Measurements from ENCODE around the gene CNTNAP2.

GRCh38 chr7:146503844-146504243 lies 387.2 kb downstream of the CNTNAP2 start:
- no peak for TF ChIP-seq HDAC1 (CRISPR knock-in tag; IDR thresholded peaks at IDR 0.05)
- no peak for TF ChIP-seq USF2 (IDR thresholded peaks at IDR 0.05; ENCODE audit: low read depth, low read length)
- no peak for TF ChIP-seq USF2 (CRISPR knock-in tag; IDR thresholded peaks at IDR 0.05; ENCODE audit: borderline replicate concordance)
- no peak for TF ChIP-seq ZBTB21 (CRISPR knock-in tag; IDR thresholded peaks at IDR 0.05)
- TF ChIP-seq ZZZ3 (CRISPR knock-in tag; IDR thresholded peaks at IDR 0.05; ENCODE audit: borderline replicate concordance): no peak
- TF ChIP-seq ZNF639 (CRISPR knock-in tag; conservative IDR thresholded peaks at IDR 0.05): no peak
- TF ChIP-seq CENPX (CRISPR knock-in tag; IDR thresholded peaks at IDR 0.05): no peak
- TF ChIP-seq POLR2AphosphoS5 (IDR thresholded peaks at IDR 0.05; ENCODE audit: low read depth, low read length): no peak
- no peak for TF ChIP-seq CTCF (CRISPR knock-in tag; IDR thresholded peaks at IDR 0.05)
- TF ChIP-seq EZH2 (conservative IDR thresholded peaks at IDR 0.05; ENCODE audit: low read depth, low read length): no peak
- TF ChIP-seq ZNF143 (CRISPR knock-in tag; IDR thresholded peaks at IDR 0.05): no peak
